Hypothalamus (tissue), 51 donors: ENCODE results near the gene GPR119.
A peak's percentile ranks its signal among the peaks of the same experiment; 100 is the strongest.
"Not testable (repeated sequence)": the region's sequence is repeated elsewhere in the genome, so short reads cannot be mapped to it uniquely, and the experiment has no call there.

Source experiments
- DNase-seq, 51 donors: peaks; one replicate each; lab custom pipeline; 2025; lab: John Stamatoyannopoulos, UW

GPR119 gene

GRCh38 chrX:130385520-130385919 lies at the start of gene GPR119:
Gene GPR119 (minus strand): TSS chrX:130385674. CDS start chrX:130385447, 227 bp downstream.
- DNase-seq = peak in 1 of 51 donors; percentile 0

- not testable (repeated sequence) for DNase-seq
These were observed 43.8 kb upstream of the GPR119 start for GRCh38 chrX:130429236-130429635.

GRCh38 chrX:130426531-130426930 lies 41.1 kb upstream of the GPR119 start:
- no peak for DNase-seq

GRCh38 chrX:130419263-130419662 lies 33.8 kb upstream of the GPR119 start:
- no peak for DNase-seq

- DNase-seq = no peak
These were observed 33.3 kb upstream of the GPR119 start for GRCh38 chrX:130418740-130419139.

- DNase-seq = no peak
These were observed 32.6 kb upstream of the GPR119 start for GRCh38 chrX:130418066-130418465.

GRCh38 chrX:130416785-130417184 lies 31.3 kb upstream of the GPR119 start:
- DNase-seq = no peak

- DNase-seq = no peak
These were observed 29.7 kb upstream of the GPR119 start for GRCh38 chrX:130415201-130415600.

- DNase-seq = no peak
These were observed 29.3 kb upstream of the GPR119 start for GRCh38 chrX:130414800-130415199.

GRCh38 chrX:130413415-130413814 lies 27.9 kb upstream of the GPR119 start:
- no peak for DNase-seq

GRCh38 chrX:130402208-130402684 lies 16.8 kb upstream of the GPR119 start:
- DNase-seq = no peak

GRCh38 chrX:130401415-130402207 lies 16.1 kb upstream of the GPR119 start, which contains the start of gene RBMX2:
Gene RBMX2 (plus strand): TSS chrX:130401987. CDS start chrX:130402033, 46 bp downstream.
- peak; percentile 1 to 77 (median 44) for DNase-seq

GRCh38 chrX:130395341-130395740 lies 9.9 kb upstream of the GPR119 start:
- no peak for DNase-seq

- DNase-seq = peak in 44 of 51 donors; percentile 0 to 67 (median 20)
These were observed 8.1 kb upstream of the GPR119 start for GRCh38 chrX:130393451-130394074.

GRCh38 chrX:130386408-130386808 lies 934 bp upstream of the GPR119 start:
- no peak for DNase-seq

GRCh38 chrX:130378024-130378669 lies 7.3 kb downstream of the GPR119 start:
- peak in 7 of 51 donors; percentile 0 to 8 (median 0) for DNase-seq

- no peak for DNase-seq
These were observed 9.4 kb downstream of the GPR119 start for GRCh38 chrX:130376077-130376476.

- not testable (repeated sequence) for DNase-seq
These were observed 33.4 kb downstream of the GPR119 start for GRCh38 chrX:130352050-130352449.

GRCh38 chrX:130351567-130351966 lies 33.9 kb downstream of the GPR119 start:
- DNase-seq = no peak

GRCh38 chrX:130347321-130347720 lies 38.2 kb downstream of the GPR119 start:
- no peak for DNase-seq

GRCh38 chrX:130343411-130343810 lies 42.1 kb downstream of the GPR119 start:
- no peak for DNase-seq
